ENCODE results near the gene TMEM179.

TMEM179 gene

GRCh38 chr14:104588066-104588857 lies 16.3 kb downstream of the TMEM179 start:
- TF ChIP-seq CTCF (conservative IDR thresholded peaks at IDR 0.05; ENCODE audit: control insufficient read depth, insufficient read depth, low read depth, low read length): no peak
- DNase-seq (ENCODE audit: low read depth): no peak
- no peak overlapping the region for H3K4me3 ChIP-seq (ENCODE audit: control insufficient read depth, low read depth, low read length)

- DNase-seq (ENCODE audit: low read depth): no peak
- TF ChIP-seq CTCF (conservative IDR thresholded peaks at IDR 0.05; ENCODE audit: control insufficient read depth, insufficient read depth, low read depth, low read length): no peak
- H3K4me3 ChIP-seq (ENCODE audit: control insufficient read depth, low read depth, low read length): no peak overlapping the region
These were observed 16.9 kb downstream of the TMEM179 start for GRCh38 chr14:104587641-104588040.

GRCh38 chr14:104586832-104587620 lies 17.5 kb downstream of the TMEM179 start:
- no peak for TF ChIP-seq CTCF (conservative IDR thresholded peaks at IDR 0.05; ENCODE audit: control insufficient read depth, insufficient read depth, low read depth, low read length)
- no peak overlapping the region for H3K4me3 ChIP-seq (ENCODE audit: control insufficient read depth, low read depth, low read length)
- DNase-seq (ENCODE audit: low read depth): no peak

- no peak for TF ChIP-seq CTCF (conservative IDR thresholded peaks at IDR 0.05; ENCODE audit: control insufficient read depth, insufficient read depth, low read depth, low read length)
- no peak overlapping the region for H3K4me3 ChIP-seq (ENCODE audit: control insufficient read depth, low read depth, low read length)
- DNase-seq (ENCODE audit: low read depth): no peak
These were observed 18.4 kb downstream of the TMEM179 start for GRCh38 chr14:104585966-104586697.

GRCh38 chr14:104584557-104584956 lies 20.0 kb downstream of the TMEM179 start:
- H3K4me3 ChIP-seq (ENCODE audit: control insufficient read depth, low read depth, low read length): no peak overlapping the region
- DNase-seq (ENCODE audit: low read depth): no peak
- no peak for TF ChIP-seq CTCF (conservative IDR thresholded peaks at IDR 0.05; ENCODE audit: control insufficient read depth, insufficient read depth, low read depth, low read length)

GRCh38 chr14:104583424-104584306 lies 20.9 kb downstream of the TMEM179 start:
- no peak for TF ChIP-seq CTCF (conservative IDR thresholded peaks at IDR 0.05; ENCODE audit: control insufficient read depth, insufficient read depth, low read depth, low read length)
- DNase-seq (ENCODE audit: low read depth): no peak
- H3K4me3 ChIP-seq (ENCODE audit: control insufficient read depth, low read depth, low read length): no peak overlapping the region

Data from fibroblast of mammary gland (primary cell).